Loucy (cell line): ENCODE measurements around the gene TFDP1.

Source experiments
- H2AFZ ChIP-seq: fragments of 200-600 bp; sonication (generic); 2 replicates; pipeline ENCODE4 v1.6.0; 2016; ENCODE audit warnings: antibody characterized with exemption, mild to moderate bottlenecking, low read length, moderate library complexity
- H3F3A ChIP-seq: fragments of 200-600 bp; 2 replicates; pipeline ENCODE4 v1.6.0; 2016; ENCODE audit warnings: antibody characterized with exemption, low read depth, mild to moderate bottlenecking
- H3K27me3 ChIP-seq: fragments of 200-600 bp; sonication (generic); 2 replicates; pipeline ENCODE4 v1.6.1; 2014; ENCODE audit warnings: low read length, mild to moderate bottlenecking; ENCODE audit not compliant: insufficient read depth, poor library complexity, severe bottlenecking
- H3K36me3 ChIP-seq: fragments of 200-600 bp; sonication (generic); 2 replicates; pipeline ENCODE4 v1.6.1; 2016; ENCODE audit warnings: low read length; ENCODE audit not compliant: insufficient read depth
- H3K4me1 ChIP-seq: fragments of 200-600 bp; sonication (generic); 2 replicates; pipeline ENCODE4 v1.5.1; 2014; ENCODE audit warnings: low read length, mild to moderate bottlenecking; ENCODE audit not compliant: insufficient read depth, poor library complexity, severe bottlenecking
- H3K4me2 ChIP-seq: fragments of 200-600 bp; sonication (generic); 2 replicates; pipeline ENCODE4 v1.6.0; 2014; ENCODE audit warnings: antibody characterized with exemption, low read length, low read depth, mild to moderate bottlenecking; ENCODE audit not compliant: poor library complexity, severe bottlenecking
- H3K4me3 ChIP-seq: fragments of 200-600 bp; sonication (generic); 2 replicates; pipeline ENCODE4 v1.5.1; 2014; ENCODE audit warnings: low read length, mild to moderate bottlenecking, mixed read lengths; ENCODE audit not compliant: poor library complexity, severe bottlenecking
- H3K79me2 ChIP-seq: fragments of 200-600 bp; sonication (generic); 2 replicates; pipeline ENCODE4 v1.6.1; 2014; ENCODE audit warnings: low read length; ENCODE audit not compliant: insufficient read depth
- H3K9ac ChIP-seq: fragments of 200-600 bp; sonication (generic); 2 replicates; pipeline ENCODE4 v1.6.0; 2014; ENCODE audit warnings: mild to moderate bottlenecking, low read depth, low read length, moderate library complexity; ENCODE audit not compliant: poor library complexity, severe bottlenecking
- H3K9me2 ChIP-seq: fragments of 200-600 bp; sonication (generic); replicated peaks from 2 replicates; pipeline ENCODE4 v1.6.1; 2016; ENCODE audit warnings: low read depth, low read length, mixed read lengths
- H3K9me3 ChIP-seq: fragments of 200-600 bp; sonication (generic); 2 replicates; pipeline ENCODE4 v1.6.1; 2014; ENCODE audit warnings: mild to moderate bottlenecking, antibody characterized with exemption, low read length, low read depth; ENCODE audit not compliant: insufficient read depth
- H4K20me1 ChIP-seq: fragments of 200-600 bp; sonication (generic); 2 replicates; pipeline ENCODE4 v1.6.0; 2014; ENCODE audit warnings: antibody characterized with exemption, low read length, mild to moderate bottlenecking; ENCODE audit not compliant: insufficient read depth, poor library complexity, severe bottlenecking
- CTCF ChIP-seq: fragments of 200-600 bp; sonication (generic); conservative IDR thresholded peaks from 2 replicates; pipeline ENCODE4 v1.5.1; 2014; ENCODE audit warnings: mild to moderate bottlenecking, antibody characterized with exemption, low read length
- EZH2phosphoT487 ChIP-seq: fragments of 200-600 bp; IDR thresholded peaks from 2 replicates; pipeline ENCODE4 v1.6.1; 2018; ENCODE audit warnings: antibody characterized with exemption, mild to moderate bottlenecking, moderate library complexity, borderline replicate concordance

TFDP1 gene

GRCh38 chr13:113635048-113635420 is 50.5 kb downstream of the TFDP1 start:
- Histone ChIP-seq H2AFZ (no peak overlapping the region), H3K79me2 (no peaks in the 10 kb centered on the region), H3K27me3 (no peaks in the 10 kb centered on the region), H3K4me1 (no peaks in the 10 kb centered on the region), H3K9me2 (no peaks in the 10 kb centered on the region), H3F3A (no peaks in the 10 kb centered on the region), H3K4me3 (no peak overlapping the region), H3K36me3 (no peaks in the 10 kb centered on the region), H3K9me3 (no peaks in the 10 kb centered on the region), H3K9ac (no peak overlapping the region), H4K20me1 (no peaks in the 10 kb centered on the region), H3K4me2 (no peak overlapping the region)
- TF ChIP-seq CTCF (no peak), EZH2phosphoT487 (no peak)

GRCh38 chr13:113635709-113636108 is 51.2 kb downstream of the TFDP1 start:
- no peaks in the 10 kb centered on the region for H3K36me3 ChIP-seq

GRCh38 chr13:113636266-113636963 is 51.9 kb downstream of the TFDP1 start:
- Histone ChIP-seq H3K9me2 (no peaks in the 10 kb centered on the region), H3K4me1 (no peaks in the 10 kb centered on the region), H3K9ac (no peak overlapping the region), H3K79me2 (no peaks in the 10 kb centered on the region), H3K36me3 (no peaks in the 10 kb centered on the region), H4K20me1 (no peaks in the 10 kb centered on the region), H3K4me3 (no peak overlapping the region), H3K9me3 (no peaks in the 10 kb centered on the region), H2AFZ (no peak overlapping the region), H3F3A (no peaks in the 10 kb centered on the region), H3K27me3 (no peaks in the 10 kb centered on the region), H3K4me2 (no peak overlapping the region)
- TF ChIP-seq EZH2phosphoT487 (no peak), CTCF (no peak)

More at GRCh38 chr13:113635709-113636108, 51.2 kb downstream of the TFDP1 start:
- Histone ChIP-seq H3K9me2 (no peaks in the 10 kb centered on the region), H3K79me2 (no peaks in the 10 kb centered on the region), H4K20me1 (no peaks in the 10 kb centered on the region), H3K4me3 (no peak overlapping the region), H3K9me3 (no peaks in the 10 kb centered on the region), H3K4me2 (no peak overlapping the region), H3K9ac (no peak overlapping the region), H3K4me1 (no peaks in the 10 kb centered on the region), H2AFZ (no peak overlapping the region), H3F3A (no peaks in the 10 kb centered on the region), H3K27me3 (no peaks in the 10 kb centered on the region)
- TF ChIP-seq CTCF, result no peak
- no peak for TF ChIP-seq EZH2phosphoT487
